T-helper 17 cell (primary cell): ENCODE results near the gene ARPIN. TPM values are rescaled to one million over a fixed set of nuclear protein-coding genes. Genes with fewer than 3 reads are reported as not detected.
"Not testable (repeated sequence)": the region's sequence is repeated elsewhere in the genome, so short reads cannot be mapped to it uniquely, and the experiment has no call there.

Source experiments
- ATAC-seq: fragments of 150-1000 bp; cut with Tn5 transposase; 2 replicates; pipeline ENCODE4 v1.10.0; 2021; ENCODE audit warnings: mild to moderate bottlenecking, moderate library complexity
- DNase-seq, 3 donors: peaks; one replicate each; pipeline versions ENCODE4 v3.0.0 to v3.0.0-alpha.2; 2020 to 2021
- H3K9me3 ChIP-seq: one replicate; pipeline ENCODE4 v1.7.0; 2013; ENCODE audit warnings: low read length, mild to moderate bottlenecking; ENCODE audit not compliant: control insufficient read depth, poor library complexity, severe bottlenecking
- H3K27ac Mint-ChIP-seq: one replicate; pipeline ENCODE4 v1.8.0; 2022; ENCODE audit warnings: mild to moderate bottlenecking, moderate library complexity, mixed read lengths
- H3K27me3 Mint-ChIP-seq: one replicate; pipeline ENCODE4 v1.8.0; 2022; ENCODE audit warnings: mixed read lengths
- H3K36me3 Mint-ChIP-seq: one replicate; pipeline ENCODE4 v1.8.0; 2022; ENCODE audit warnings: low read depth, mixed read lengths
- H3K4me1 Mint-ChIP-seq: one replicate; pipeline ENCODE4 v1.8.0; 2022; ENCODE audit warnings: mild to moderate bottlenecking, mixed read lengths
- H3K4me3 Mint-ChIP-seq: one replicate; pipeline ENCODE4 v1.8.0; 2022; ENCODE audit warnings: mild to moderate bottlenecking, moderate library complexity, mixed read lengths
- total RNA-seq, 4 donors: library from RNA in 2 of 4; stranded (reverse) in 2 of 4; gene quantifications; one replicate each; pipeline ENCODE4 v1.2.3 and lab custom pipeline; 2022 to 2026

Gene ARPIN
- total RNA-seq (under 1 TPM in 1 of 2 donors, not detected in 1; 0.13 TPM), total RNA-seq (lab: John Stamatoyannopoulos, UW) (0 to 0.23 reads per million in 2 donors)

- peaks cover 9% of the 10 kb centered on the region for H3K36me3 Mint-ChIP-seq
- no peak for ATAC-seq
- peak within 1 kb of the TSS; percentile 36 for H3K4me3 Mint-ChIP-seq
- H3K27ac Mint-ChIP-seq: no peak within 1 kb of the TSS
- H3K27me3 Mint-ChIP-seq: peaks cover 63% of the 10 kb centered on the region
- DNase-seq: no peak
- no peaks in the 10 kb centered on the region for H3K9me3 ChIP-seq
- H3K4me1 Mint-ChIP-seq: peaks cover 6% of the 10 kb centered on the region
Measured at GRCh38 chr15:89912674-89913396, at the start of gene ARPIN. Gene ARPIN, minus strand, starts transcription at chr15:89912952. Its CDS starts 117 bp downstream, at chr15:89912835.

GRCh38 chr15:89958107-89958805, 45.5 kb upstream of the ARPIN start:
- Mint-ChIP-seq H3K27ac (no peak overlapping the region), H3K4me3 (no peak overlapping the region)

DNA sequence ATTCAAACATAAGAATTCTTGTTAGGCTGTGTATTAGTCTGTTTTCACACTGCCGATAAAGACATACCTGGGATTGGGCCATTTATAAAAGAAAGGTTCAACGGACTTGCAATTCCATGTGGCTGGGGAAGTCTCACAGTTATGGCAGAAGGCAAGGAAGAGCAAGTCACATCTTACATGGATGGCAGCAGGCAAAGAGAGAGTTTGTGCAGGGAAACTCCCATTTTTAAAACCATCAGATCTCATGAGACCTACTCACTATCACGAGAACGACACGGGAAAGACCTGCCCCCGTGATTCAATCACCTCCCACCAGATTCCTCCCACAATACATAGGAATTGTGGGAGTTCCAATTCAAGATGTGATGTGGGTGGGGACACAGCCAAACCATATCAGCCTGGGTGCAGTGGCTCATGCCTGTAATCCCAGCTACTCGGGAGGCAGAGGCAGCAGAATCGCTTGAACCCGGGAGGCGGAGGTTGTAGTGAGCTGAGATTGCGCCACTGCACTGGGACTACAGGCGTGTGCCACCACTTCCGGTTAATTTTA, 42.8 kb upstream of the ARPIN start:
- H3K36me3 Mint-ChIP-seq, H3K27me3 Mint-ChIP-seq, ATAC-seq, DNase-seq, H3K4me3 Mint-ChIP-seq, H3K27ac Mint-ChIP-seq, H3K9me3 ChIP-seq, H3K4me1 Mint-ChIP-seq: not testable (repeated sequence)

More at GRCh38 chr15:89958107-89958805, 45.5 kb upstream of the ARPIN start:
- DNase-seq (no peak), ATAC-seq (no peak)
- Mint-ChIP-seq H3K36me3 (no peaks in the 10 kb centered on the region), H3K27me3 (peaks cover 4% of the 10 kb centered on the region), H3K4me1 (no peaks in the 10 kb centered on the region)
- H3K9me3 ChIP-seq: no peaks in the 10 kb centered on the region

GRCh38 chr15:89954541-89954940, 41.8 kb upstream of the ARPIN start:
- H3K4me1 Mint-ChIP-seq: no peaks in the 10 kb centered on the region
- H3K27ac Mint-ChIP-seq: no peak overlapping the region
- no peak overlapping the region for H3K4me3 Mint-ChIP-seq
- H3K27me3 Mint-ChIP-seq: peaks cover 4% of the 10 kb centered on the region
- H3K9me3 ChIP-seq: no peaks in the 10 kb centered on the region
- H3K36me3 Mint-ChIP-seq: no peaks in the 10 kb centered on the region
- ATAC-seq (no peak), DNase-seq (no peak)

GRCh38 chr15:89948796-89949195, 36.0 kb upstream of the ARPIN start:
- no peak for ATAC-seq
- no peak overlapping the region for H3K27ac Mint-ChIP-seq
- H3K27me3 Mint-ChIP-seq: no peaks in the 10 kb centered on the region
- H3K4me1 Mint-ChIP-seq: peaks cover 2% of the 10 kb centered on the region
- H3K4me3 Mint-ChIP-seq: no peak overlapping the region
- no peaks in the 10 kb centered on the region for H3K9me3 ChIP-seq
- no peak for DNase-seq
- no peaks in the 10 kb centered on the region for H3K36me3 Mint-ChIP-seq

- H3K36me3 Mint-ChIP-seq: peaks cover 3% of the 10 kb centered on the region
- H3K27me3 Mint-ChIP-seq: no peaks in the 10 kb centered on the region
- DNase-seq (no peak), ATAC-seq (no peak)
- H3K9me3 ChIP-seq: no peaks in the 10 kb centered on the region
- H3K4me1 Mint-ChIP-seq: peaks cover 2% of the 10 kb centered on the region
- H3K4me3 Mint-ChIP-seq: no peak overlapping the region
- H3K27ac Mint-ChIP-seq: no peak overlapping the region
Measured at GRCh38 chr15:89947385-89947784, 34.6 kb upstream of the ARPIN start.

DNA sequence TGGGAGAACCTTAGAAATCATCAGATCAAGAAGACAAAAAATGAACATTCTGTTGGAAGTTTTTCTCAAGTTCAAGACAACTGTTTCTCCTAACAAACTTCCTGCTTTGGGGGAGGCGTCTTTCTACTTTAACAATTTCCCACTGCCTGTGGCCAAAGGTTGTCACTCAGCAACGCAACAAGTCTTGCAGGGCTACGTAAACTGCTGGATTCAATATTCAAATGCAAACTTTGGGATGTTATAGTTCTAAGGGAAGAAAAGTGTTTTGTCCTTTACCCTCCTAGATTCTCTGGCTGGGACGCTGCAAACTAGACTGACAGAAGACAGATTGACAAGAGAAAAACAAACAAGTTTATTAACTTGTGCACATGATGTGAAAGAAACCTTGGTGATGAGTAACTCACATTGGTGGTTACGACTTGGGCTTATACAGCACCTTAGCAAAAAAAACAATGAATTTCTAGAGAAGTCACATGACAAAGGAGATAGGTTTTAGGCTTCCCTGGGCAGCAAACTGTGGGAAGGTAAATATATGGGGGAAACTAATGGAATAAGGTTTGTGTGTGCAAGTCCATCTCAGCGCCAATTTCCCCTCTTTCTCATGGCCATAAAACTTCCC, 34.0 kb upstream of the ARPIN start:
- Mint-ChIP-seq H3K36me3 (peaks cover 3% of the 10 kb centered on the region), H3K27ac (no peak overlapping the region), H3K4me3 (no peak overlapping the region), H3K4me1 (peaks cover 2% of the 10 kb centered on the region), H3K27me3 (no peaks in the 10 kb centered on the region)
- no peaks in the 10 kb centered on the region for H3K9me3 ChIP-seq
- DNase-seq: no peak
- ATAC-seq: no peak

GRCh38 chr15:89943721-89944120, 31.0 kb upstream of the ARPIN start:
- H3K27ac Mint-ChIP-seq, ATAC-seq, H3K9me3 ChIP-seq, H3K27me3 Mint-ChIP-seq, DNase-seq, H3K4me1 Mint-ChIP-seq, H3K4me3 Mint-ChIP-seq, H3K36me3 Mint-ChIP-seq: not testable (repeated sequence)

- H3K4me3 Mint-ChIP-seq: no peak overlapping the region
- no peak overlapping the region for H3K27ac Mint-ChIP-seq
- H3K27me3 Mint-ChIP-seq: peaks cover 5% of the 10 kb centered on the region
Measured at GRCh38 chr15:89939910-89940309, 27.2 kb upstream of the ARPIN start.

DNA sequence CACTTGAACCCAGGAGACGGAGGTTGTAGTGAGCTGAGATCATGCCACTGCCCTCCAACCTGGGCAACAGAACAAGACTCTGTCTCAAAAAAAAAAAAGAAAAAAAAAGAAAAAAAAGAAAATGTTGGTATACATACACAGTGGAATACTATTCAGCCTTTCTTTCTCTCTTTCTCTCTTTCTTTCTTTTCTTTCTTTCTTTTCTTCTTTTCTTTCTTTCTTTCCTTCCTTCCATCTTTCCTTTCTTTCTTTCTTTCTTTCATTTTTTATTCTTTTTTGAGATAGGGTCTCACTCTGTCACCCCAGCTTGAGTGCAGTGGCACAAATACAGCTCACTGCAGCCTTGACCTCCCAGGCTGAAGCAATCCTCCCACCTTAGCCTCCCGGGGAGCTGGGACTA, 26.6 kb upstream of the ARPIN start:
- ATAC-seq, DNase-seq, H3K27ac Mint-ChIP-seq, H3K9me3 ChIP-seq, H3K27me3 Mint-ChIP-seq, H3K36me3 Mint-ChIP-seq, H3K4me3 Mint-ChIP-seq: not testable (repeated sequence)
- H3K4me1 Mint-ChIP-seq: peaks cover 18% of the 10 kb centered on the region

More at GRCh38 chr15:89939910-89940309, 27.2 kb upstream of the ARPIN start:
- Mint-ChIP-seq H3K36me3 (peaks cover 3% of the 10 kb centered on the region), H3K4me1 (peaks cover 18% of the 10 kb centered on the region)
- no peak for ATAC-seq
- no peaks in the 10 kb centered on the region for H3K9me3 ChIP-seq
- DNase-seq: no peak

GRCh38 chr15:89937365-89938350, 24.9 kb upstream of the ARPIN start:
- no peak for ATAC-seq
- no peak for DNase-seq
- Mint-ChIP-seq H3K4me3 (no peak overlapping the region), H3K27ac (no peak overlapping the region), H3K27me3 (peaks cover 5% of the 10 kb centered on the region), H3K4me1 (peaks cover 20% of the 10 kb centered on the region), H3K36me3 (peaks cover 3% of the 10 kb centered on the region)
- no peaks in the 10 kb centered on the region for H3K9me3 ChIP-seq

GRCh38 chr15:89936786-89937265, 24.1 kb upstream of the ARPIN start:
- H3K4me1 Mint-ChIP-seq: peaks cover 20% of the 10 kb centered on the region
- H3K27ac Mint-ChIP-seq: peak overlapping the region; percentile 39
- H3K4me3 Mint-ChIP-seq: no peak overlapping the region
- peaks cover 5% of the 10 kb centered on the region for H3K27me3 Mint-ChIP-seq
- no peaks in the 10 kb centered on the region for H3K36me3 Mint-ChIP-seq
- DNase-seq (no peak), ATAC-seq (no peak)
- no peaks in the 10 kb centered on the region for H3K9me3 ChIP-seq
